ENCODE results near the gene WDR90.

WDR90 gene

GRCh38 chr16:672851-673250, 23.7 kb downstream of the WDR90 start:
- peaks cover 0 to 65% of the 10 kb centered on the region in 2 experiments; a peak in 1 of 3 replicates for H3K36me3 ChIP-seq (ENCODE audit: control insufficient read depth in 2 of 2, insufficient read depth in 1 of 2, low read length in 2 of 2)
- no peak overlapping the region for H3K27ac ChIP-seq (ENCODE audit: extremely low read depth, low read depth, low read length)
- H3K4me3 ChIP-seq (ENCODE audit: low read depth, low read length), result no peak overlapping the region
- ChIA-PET POLR2A (interaction anchor here (1.3 to 6.7 kb wide), 2 partner anchors 8 to 17 kb away, joined by 3 to 57 read pairs; partner anchors contain the start of genes STUB1 and WDR24), CTCF (no interaction called here)
- H3K9me3 ChIP-seq (ENCODE audit: control insufficient read depth, insufficient read depth, low read depth, low read length), result no peaks in the 10 kb centered on the region
- H3K4me1 ChIP-seq (ENCODE audit: control insufficient read depth, insufficient read depth, low read length), result no peaks in the 10 kb centered on the region
- TF ChIP-seq, protein P1, sequence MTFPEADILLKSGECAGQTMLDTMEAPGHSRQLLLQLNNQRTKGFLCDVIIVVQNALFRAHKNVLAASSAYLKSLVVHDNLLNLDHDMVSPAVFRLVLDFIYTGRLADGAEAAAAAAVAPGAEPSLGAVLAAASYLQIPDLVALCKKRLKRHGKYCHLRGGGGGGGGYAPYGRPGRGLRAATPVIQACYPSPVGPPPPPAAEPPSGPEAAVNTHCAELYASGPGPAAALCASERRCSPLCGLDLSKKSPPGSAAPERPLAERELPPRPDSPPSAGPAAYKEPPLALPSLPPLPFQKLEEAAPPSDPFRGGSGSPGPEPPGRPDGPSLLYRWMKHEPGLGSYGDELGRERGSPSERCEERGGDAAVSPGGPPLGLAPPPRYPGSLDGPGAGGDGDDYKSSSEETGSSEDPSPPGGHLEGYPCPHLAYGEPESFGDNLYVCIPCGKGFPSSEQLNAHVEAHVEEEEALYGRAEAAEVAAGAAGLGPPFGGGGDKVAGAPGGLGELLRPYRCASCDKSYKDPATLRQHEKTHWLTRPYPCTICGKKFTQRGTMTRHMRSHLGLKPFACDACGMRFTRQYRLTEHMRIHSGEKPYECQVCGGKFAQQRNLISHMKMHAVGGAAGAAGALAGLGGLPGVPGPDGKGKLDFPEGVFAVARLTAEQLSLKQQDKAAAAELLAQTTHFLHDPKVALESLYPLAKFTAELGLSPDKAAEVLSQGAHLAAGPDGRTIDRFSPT (tag by site-specific recombination; IDR thresholded peaks at IDR 0.05), result peak; percentile 57; the same call in 1 of the 2 replicates
- TF ChIP-seq, protein P2, sequence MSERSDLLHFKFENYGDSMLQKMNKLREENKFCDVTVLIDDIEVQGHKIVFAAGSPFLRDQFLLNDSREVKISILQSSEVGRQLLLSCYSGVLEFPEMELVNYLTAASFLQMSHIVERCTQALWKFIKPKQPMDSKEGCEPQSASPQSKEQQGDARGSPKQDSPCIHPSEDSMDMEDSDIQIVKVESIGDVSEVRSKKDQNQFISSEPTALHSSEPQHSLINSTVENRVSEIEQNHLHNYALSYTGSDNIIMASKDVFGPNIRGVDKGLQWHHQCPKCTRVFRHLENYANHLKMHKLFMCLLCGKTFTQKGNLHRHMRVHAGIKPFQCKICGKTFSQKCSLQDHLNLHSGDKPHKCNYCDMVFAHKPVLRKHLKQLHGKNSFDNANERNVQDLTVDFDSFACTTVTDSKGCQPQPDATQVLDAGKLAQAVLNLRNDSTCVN (tag by site-specific recombination; optimal IDR thresholded peaks at IDR 0.05), result peak; percentile 12
- TF ChIP-seq PRDM4 (tag by site-specific recombination; IDR thresholded peaks at IDR 0.05), result no peak
- TF ChIP-seq ZNF610 (tag by site-specific recombination; IDR thresholded peaks at IDR 0.05; ENCODE audit: borderline replicate concordance), result no peak

DNA sequence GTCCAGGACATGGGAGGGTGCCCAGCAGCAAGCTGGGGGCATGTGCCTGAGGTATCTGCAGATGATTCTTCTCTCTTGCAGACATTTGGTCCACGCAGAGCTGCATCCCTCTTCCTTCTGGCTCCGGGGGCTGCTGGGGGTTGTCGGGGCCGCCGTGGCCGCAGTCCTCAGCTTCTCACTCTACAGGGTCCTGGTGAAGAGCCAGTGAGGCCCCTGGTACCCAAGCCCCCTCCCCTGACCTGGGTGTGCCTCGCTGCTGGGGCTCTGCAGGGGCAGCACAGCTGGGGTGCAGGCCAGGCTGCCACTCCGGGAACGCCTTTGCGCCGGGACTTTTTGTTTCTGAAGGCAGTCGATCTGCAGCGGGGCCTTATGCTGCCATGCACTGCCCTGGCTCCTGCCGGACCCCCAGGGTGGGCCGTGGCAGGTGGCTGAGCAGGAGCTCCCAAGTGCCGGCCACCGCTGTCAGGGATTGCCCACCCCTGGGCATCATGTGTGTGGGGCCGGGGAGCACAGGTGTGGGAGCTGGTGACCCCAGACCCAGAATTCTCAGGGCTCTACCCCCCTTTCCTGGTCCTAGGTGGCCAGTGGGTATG, 24.3 kb downstream of the WDR90 start:
- Histone ChIP-seq H3K4me1 (ENCODE audit: control insufficient read depth, insufficient read depth, low read length) (no peaks in the 10 kb centered on the region), H3K36me3 (ENCODE audit: control insufficient read depth in 2 of 2, insufficient read depth in 1 of 2, low read length in 2 of 2) (peaks cover 0 to 65% of the 10 kb centered on the region in 2 experiments; a peak in 1 of 3 replicates), H3K4me3 (ENCODE audit: low read depth, low read length) (no peak overlapping the region), H3K9me3 (ENCODE audit: control insufficient read depth, insufficient read depth, low read depth, low read length) (no peaks in the 10 kb centered on the region), H3K27ac (ENCODE audit: extremely low read depth, low read depth, low read length) (no peak overlapping the region)
- no peak for TF ChIP-seq ZNF777 (tag by site-specific recombination; IDR thresholded peaks at IDR 0.05; ENCODE audit: borderline replicate concordance)
- no peak for TF ChIP-seq ZNF324 (tag by site-specific recombination; IDR thresholded peaks at IDR 0.05)
- TF ChIP-seq ZIC2 (tag by site-specific recombination; IDR thresholded peaks at IDR 0.05), result 0 out of 2 replicates have a peak, but pooled peaks have one; percentile 32
- no peak for TF ChIP-seq ZNF404 (tag by site-specific recombination; IDR thresholded peaks at IDR 0.05)
- TF ChIP-seq, protein P3, sequence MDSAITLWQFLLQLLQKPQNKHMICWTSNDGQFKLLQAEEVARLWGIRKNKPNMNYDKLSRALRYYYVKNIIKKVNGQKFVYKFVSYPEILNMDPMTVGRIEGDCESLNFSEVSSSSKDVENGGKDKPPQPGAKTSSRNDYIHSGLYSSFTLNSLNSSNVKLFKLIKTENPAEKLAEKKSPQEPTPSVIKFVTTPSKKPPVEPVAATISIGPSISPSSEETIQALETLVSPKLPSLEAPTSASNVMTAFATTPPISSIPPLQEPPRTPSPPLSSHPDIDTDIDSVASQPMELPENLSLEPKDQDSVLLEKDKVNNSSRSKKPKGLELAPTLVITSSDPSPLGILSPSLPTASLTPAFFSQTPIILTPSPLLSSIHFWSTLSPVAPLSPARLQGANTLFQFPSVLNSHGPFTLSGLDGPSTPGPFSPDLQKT (IDR thresholded peaks at IDR 0.05; ENCODE audit: borderline replicate concordance, low read depth, low read length), result no peak
- TF ChIP-seq GLIS2 (tag by site-specific recombination; IDR thresholded peaks at IDR 0.05), result peak; percentile 29; the same call in 1 of the 2 replicates
- ChIA-PET POLR2A (interaction anchor here (1.2 to 1.3 kb wide), 2 partner anchors 8 to 17 kb away, joined by 3 read pairs; partner anchors contain the start of gene WDR24), CTCF (no interaction called here)

- peaks cover 5% of the 10 kb centered on the region; the same call in 1 of the 2 replicates for H3K4me1 ChIP-seq (ENCODE audit: control insufficient read depth, insufficient read depth, low read length)
- H3K36me3 ChIP-seq (ENCODE audit: control insufficient read depth in 2 of 2, insufficient read depth in 1 of 2, low read length in 2 of 2), result peaks cover 0 to 58% of the 10 kb centered on the region in 2 experiments; a peak in 1 of 3 replicates
- CTCF ChIA-PET, result interaction anchor here (1.4 kb wide), 1 partner anchor 10 kb away, joined by 8 read pairs; no protein-coding TSS in a partner anchor
- H3K4me3 ChIP-seq (ENCODE audit: low read depth, low read length), result no peak overlapping the region
- H3K9me3 ChIP-seq (ENCODE audit: control insufficient read depth, insufficient read depth, low read depth, low read length), result no peaks in the 10 kb centered on the region
- no peak for TF ChIP-seq ZNF548 (tag by site-specific recombination; IDR thresholded peaks at IDR 0.05)
- TF ChIP-seq ZNF558 (tag by site-specific recombination; IDR thresholded peaks at IDR 0.05), result no peak
- TF ChIP-seq ZNF501 (tag by site-specific recombination; IDR thresholded peaks at IDR 0.05), result no peak
- TF ChIP-seq BCL11B (tag by site-specific recombination; IDR thresholded peaks at IDR 0.05; ENCODE audit: low read depth), result peak; percentile 78
- TF ChIP-seq, protein P1 (tag by site-specific recombination; IDR thresholded peaks at IDR 0.05), result peak; percentile 60
- POLR2A ChIA-PET, result interaction anchor here (1.2 to 2.6 kb wide), 5 partner anchors 8 to 16 kb away, joined by 3 to 10 read pairs (median 6); partner anchors contain the start of genes JMJD8 and WDR24
- no peak overlapping the region for H3K27ac ChIP-seq (ENCODE audit: extremely low read depth, low read depth, low read length)
Measured at GRCh38 chr16:674214-674881, 25.2 kb downstream of the WDR90 start.

Measured in HEK293 (cell line).